NT2/D1 (cell line): ENCODE data around the gene PLXDC2.

Experiments used
- DNase-seq: peaks from one replicate; pipeline ENCODE4 v3.0.0-alpha.2; 2011; ENCODE audit warnings: low read depth, low spot score
- H3K27me3 ChIP-seq: 2 replicates; pipeline ENCODE4 v1.6.0; 2011; ENCODE audit warnings: mild to moderate bottlenecking; ENCODE audit not compliant: insufficient read length, insufficient read depth
- H3K36me3 ChIP-seq: 2 replicates; pipeline ENCODE4 v1.6.1; 2011; ENCODE audit warnings: mild to moderate bottlenecking, low read length, mixed read lengths; ENCODE audit not compliant: insufficient read depth, insufficient read length
- H3K4me1 ChIP-seq: 2 replicates; pipeline ENCODE4 v1.5.1; 2011; ENCODE audit not compliant: insufficient read depth, insufficient read length
- H3K4me3 ChIP-seq: 2 replicates; pipeline ENCODE4 v1.5.1; 2011; ENCODE audit warnings: low read depth; ENCODE audit not compliant: insufficient read length
- H3K9ac ChIP-seq: 2 replicates; pipeline ENCODE4 v1.6.0; 2011; ENCODE audit warnings: low read depth; ENCODE audit not compliant: insufficient read length
- H3K9me3 ChIP-seq: 2 replicates; pipeline ENCODE4 v1.5.1; 2011; ENCODE audit warnings: mild to moderate bottlenecking, low read length; ENCODE audit not compliant: insufficient read depth
- SUZ12 ChIP-seq: IDR thresholded peaks from 2 replicates; pipeline ENCODE4 v1.6.1; 2011; ENCODE audit not compliant: insufficient read length, insufficient read depth; ENCODE audit errors: extremely low read depth
- YY1 ChIP-seq: IDR thresholded peaks from 2 replicates; pipeline ENCODE4 v1.6.1; 2011; ENCODE audit not compliant: insufficient read length, insufficient read depth
- ZNF274 ChIP-seq: IDR thresholded peaks from 2 replicates; pipeline ENCODE4 v1.6.1; 2011; ENCODE audit warnings: mild to moderate bottlenecking, low read depth, low read length

PLXDC2 gene

DNA sequence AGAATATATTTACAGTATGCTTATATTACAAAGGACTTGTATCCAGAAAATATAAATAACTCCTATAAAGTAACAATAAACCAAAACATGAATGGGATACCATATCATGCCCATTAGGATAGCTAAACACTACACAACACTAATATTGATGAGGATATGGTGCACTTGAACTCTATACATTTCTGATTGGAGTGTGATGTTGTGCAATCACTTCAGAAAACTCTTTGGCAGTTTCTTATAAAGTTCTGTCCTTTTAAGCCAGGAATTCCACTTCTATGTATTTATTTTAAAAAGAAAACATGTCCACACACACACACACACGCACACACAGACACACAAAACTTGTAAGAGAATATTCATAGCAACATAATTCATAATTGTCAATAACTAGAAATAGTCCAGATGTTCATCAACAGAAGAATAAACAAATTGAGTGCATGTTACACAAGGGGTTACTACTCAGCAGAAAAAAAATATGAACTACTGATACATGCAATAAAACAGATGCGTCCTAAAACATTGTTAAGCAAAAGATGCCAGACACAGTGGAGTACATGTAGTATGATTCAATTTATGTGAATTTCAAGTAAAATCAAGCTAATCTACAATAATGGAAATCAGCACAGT lies 416.0 kb downstream of the PLXDC2 start:
- Histone ChIP-seq H3K9ac (no peak overlapping the region), H3K4me3 (no peak overlapping the region), H3K4me1 (no peaks in the 10 kb centered on the region), H3K36me3 (no peaks in the 10 kb centered on the region), H3K27me3 (no peaks in the 10 kb centered on the region), H3K9me3 (no peaks in the 10 kb centered on the region)
- TF ChIP-seq ZNF274 (no peak), SUZ12 (no peak), YY1 (no peak)
- DNase-seq, result no peak

DNA sequence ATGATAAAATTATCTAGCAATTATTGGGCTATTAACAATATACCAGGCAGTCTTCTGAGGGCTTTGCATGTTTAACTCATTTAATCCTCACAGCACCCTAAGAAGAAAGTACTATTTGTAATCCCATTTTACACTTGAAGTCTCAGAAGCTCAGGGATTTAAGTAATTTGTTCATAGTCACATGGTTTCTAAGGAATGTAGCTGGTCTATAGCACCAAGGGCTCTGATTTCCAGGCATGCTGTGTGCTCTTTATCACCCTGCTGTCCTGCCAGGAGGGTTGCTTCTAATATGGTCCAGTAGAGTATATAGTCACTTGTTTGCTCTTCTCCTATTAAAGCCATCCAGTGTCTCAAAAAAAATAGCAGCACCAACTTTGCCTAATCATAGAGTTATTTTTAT lies 417.2 kb downstream of the PLXDC2 start:
- no peak for TF ChIP-seq SUZ12
- TF ChIP-seq ZNF274, result no peak
- no peak for TF ChIP-seq YY1
- H3K27me3 ChIP-seq, result no peaks in the 10 kb centered on the region
- no peak overlapping the region for H3K9ac ChIP-seq
- H3K4me3 ChIP-seq, result no peak overlapping the region
- no peaks in the 10 kb centered on the region for H3K4me1 ChIP-seq
- no peaks in the 10 kb centered on the region for H3K36me3 ChIP-seq
- DNase-seq, result no peak
- no peaks in the 10 kb centered on the region for H3K9me3 ChIP-seq

DNA sequence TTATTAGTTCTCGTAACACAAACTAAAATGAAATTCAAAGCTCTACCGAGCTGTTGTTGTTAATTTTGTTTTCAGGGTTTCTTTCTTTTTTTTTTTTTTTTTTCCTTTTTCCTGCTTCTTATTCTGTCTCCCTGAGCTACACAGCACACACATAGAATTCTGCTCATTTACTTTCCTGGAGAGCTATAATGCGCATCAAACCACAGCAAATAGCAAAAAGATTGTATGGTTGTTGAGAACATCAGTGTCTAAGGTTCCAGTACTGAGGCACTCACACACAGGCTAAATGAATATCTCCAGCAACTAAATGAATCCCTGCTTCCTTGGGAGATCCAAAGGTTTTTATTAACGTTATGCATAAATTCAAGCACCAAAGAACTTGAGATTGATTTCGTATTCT lies 418.3 kb downstream of the PLXDC2 start:
- no peak overlapping the region for H3K4me3 ChIP-seq
- no peaks in the 10 kb centered on the region for H3K4me1 ChIP-seq
- no peaks in the 10 kb centered on the region for H3K36me3 ChIP-seq
- H3K27me3 ChIP-seq, result no peaks in the 10 kb centered on the region
- H3K9ac ChIP-seq, result no peak overlapping the region
- no peaks in the 10 kb centered on the region for H3K9me3 ChIP-seq
- TF ChIP-seq YY1, result no peak
- no peak for TF ChIP-seq SUZ12
- no peak for TF ChIP-seq ZNF274
- DNase-seq, result no peak

GRCh38 chr10:20237091-20237570 lies 420.9 kb downstream of the PLXDC2 start:
- Histone ChIP-seq H3K36me3 (no peaks in the 10 kb centered on the region), H3K4me3 (no peak overlapping the region), H3K9ac (no peak overlapping the region), H3K4me1 (no peaks in the 10 kb centered on the region), H3K27me3 (no peaks in the 10 kb centered on the region), H3K9me3 (no peaks in the 10 kb centered on the region)
- no peak for TF ChIP-seq YY1
- TF ChIP-seq SUZ12, result no peak
- no peak for TF ChIP-seq ZNF274
- no peak for DNase-seq

DNA sequence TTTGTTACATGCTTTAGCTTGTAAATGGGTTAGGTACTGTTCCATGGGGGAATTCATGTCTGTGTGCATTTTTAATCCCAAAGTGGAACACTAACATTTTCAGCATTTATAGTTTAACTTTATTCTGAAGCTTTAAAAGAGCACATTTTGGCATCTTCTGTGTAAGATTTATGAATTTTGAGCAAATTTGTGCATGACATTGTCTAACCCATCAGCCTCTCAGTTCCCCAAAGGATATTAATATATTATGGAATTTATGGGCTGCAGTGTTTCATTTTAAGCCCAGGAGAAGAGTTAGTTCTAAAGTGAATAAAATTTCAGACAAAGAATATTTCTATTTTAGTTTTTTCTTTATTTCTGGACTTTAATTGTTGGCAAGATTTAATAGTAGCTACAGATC lies 421.4 kb downstream of the PLXDC2 start:
- TF ChIP-seq SUZ12 (no peak), YY1 (no peak), ZNF274 (no peak)
- no peaks in the 10 kb centered on the region for H3K36me3 ChIP-seq
- H3K27me3 ChIP-seq, result no peaks in the 10 kb centered on the region
- no peak overlapping the region for H3K9ac ChIP-seq
- no peak for DNase-seq
- no peaks in the 10 kb centered on the region for H3K4me1 ChIP-seq
- no peaks in the 10 kb centered on the region for H3K9me3 ChIP-seq
- no peak overlapping the region for H3K4me3 ChIP-seq

GRCh38 chr10:20240643-20241042 lies 424.4 kb downstream of the PLXDC2 start:
- TF ChIP-seq YY1, result no peak
- no peak for TF ChIP-seq ZNF274
- TF ChIP-seq SUZ12, result no peak
- Histone ChIP-seq H3K27me3 (no peaks in the 10 kb centered on the region), H3K9ac (no peak overlapping the region), H3K9me3 (no peaks in the 10 kb centered on the region), H3K4me1 (no peaks in the 10 kb centered on the region), H3K36me3 (no peaks in the 10 kb centered on the region), H3K4me3 (no peak overlapping the region)
- DNase-seq, result no peak

DNA sequence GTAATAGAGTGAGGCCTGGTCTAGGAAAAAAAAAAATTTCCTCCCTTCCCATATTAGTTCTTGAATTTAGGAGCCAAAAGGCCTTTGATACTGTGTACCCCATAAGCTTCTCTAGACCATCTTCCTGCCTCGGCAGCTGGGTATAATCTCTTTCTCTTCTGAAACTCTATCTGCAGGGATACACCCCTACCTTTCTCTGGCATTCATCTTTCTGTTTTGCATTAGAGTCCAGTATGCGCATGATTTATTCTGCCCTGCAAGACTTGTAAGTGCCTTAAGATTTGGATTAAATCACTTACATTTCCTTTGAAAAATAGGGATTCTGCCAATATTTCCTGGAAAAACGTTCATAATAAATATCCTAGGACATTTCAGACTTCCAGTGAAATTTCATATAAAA lies 431.2 kb downstream of the PLXDC2 start:
- Histone ChIP-seq H3K36me3 (no peaks in the 10 kb centered on the region), H3K9me3 (no peaks in the 10 kb centered on the region), H3K9ac (no peak overlapping the region), H3K4me3 (no peak overlapping the region), H3K4me1 (no peaks in the 10 kb centered on the region), H3K27me3 (no peaks in the 10 kb centered on the region)
- no peak for TF ChIP-seq YY1
- TF ChIP-seq ZNF274, result no peak
- no peak for TF ChIP-seq SUZ12
- DNase-seq, result no peak
